ENCODE measurements around the gene MAP1LC3B.

DNA sequence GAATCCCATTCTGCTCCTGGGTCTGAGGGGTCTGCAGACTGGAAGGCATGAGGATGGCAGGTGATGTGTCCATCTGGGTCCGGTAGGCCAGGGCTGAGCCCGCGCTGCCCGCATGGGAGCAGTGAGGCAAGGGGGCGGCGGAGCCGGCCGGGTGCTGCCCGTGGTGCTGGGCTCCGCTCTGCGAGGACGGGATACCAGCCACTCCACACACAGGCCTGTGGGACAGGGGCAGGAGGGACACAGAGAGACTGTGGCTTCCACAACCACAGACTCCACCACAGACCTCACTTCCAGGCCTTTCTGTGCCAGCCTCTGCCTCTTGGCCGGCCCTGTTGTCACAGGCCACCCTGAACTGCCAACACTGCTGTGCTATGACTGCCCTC lies 25.4 kb downstream of the MAP1LC3B start:
- TF ChIP-seq, protein P1, sequence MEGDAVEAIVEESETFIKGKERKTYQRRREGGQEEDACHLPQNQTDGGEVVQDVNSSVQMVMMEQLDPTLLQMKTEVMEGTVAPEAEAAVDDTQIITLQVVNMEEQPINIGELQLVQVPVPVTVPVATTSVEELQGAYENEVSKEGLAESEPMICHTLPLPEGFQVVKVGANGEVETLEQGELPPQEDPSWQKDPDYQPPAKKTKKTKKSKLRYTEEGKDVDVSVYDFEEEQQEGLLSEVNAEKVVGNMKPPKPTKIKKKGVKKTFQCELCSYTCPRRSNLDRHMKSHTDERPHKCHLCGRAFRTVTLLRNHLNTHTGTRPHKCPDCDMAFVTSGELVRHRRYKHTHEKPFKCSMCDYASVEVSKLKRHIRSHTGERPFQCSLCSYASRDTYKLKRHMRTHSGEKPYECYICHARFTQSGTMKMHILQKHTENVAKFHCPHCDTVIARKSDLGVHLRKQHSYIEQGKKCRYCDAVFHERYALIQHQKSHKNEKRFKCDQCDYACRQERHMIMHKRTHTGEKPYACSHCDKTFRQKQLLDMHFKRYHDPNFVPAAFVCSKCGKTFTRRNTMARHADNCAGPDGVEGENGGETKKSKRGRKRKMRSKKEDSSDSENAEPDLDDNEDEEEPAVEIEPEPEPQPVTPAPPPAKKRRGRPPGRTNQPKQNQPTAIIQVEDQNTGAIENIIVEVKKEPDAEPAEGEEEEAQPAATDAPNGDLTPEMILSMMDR (IDR thresholded peaks at IDR 0.05), result no peak
- TF ChIP-seq POLR2A (IDR thresholded peaks at IDR 0.05), result no peak
